H9 (cell line): ENCODE data around the gene ACP3. TPM values are rescaled to one million over a fixed set of nuclear protein-coding genes. Genes with fewer than 3 reads are reported as not detected.

Source experiments
- DNase-seq: peaks from one replicate; pipeline ENCODE4 v3.0.0-alpha.2; 2017
- H2AFZ ChIP-seq: one replicate; pipeline ENCODE4 v1.6.1; 2013; ENCODE audit warnings: mild to moderate bottlenecking, low read length, control low read depth, moderate library complexity
- H2AK5ac ChIP-seq: 2 replicates; pipeline ENCODE4 v1.6.1; 2013; ENCODE audit warnings: low read length, control low read depth, mixed read lengths; ENCODE audit not compliant: insufficient read length
- H2BK120ac ChIP-seq: one replicate; pipeline ENCODE4 v1.6.1; 2013; ENCODE audit warnings: low read depth, mild to moderate bottlenecking, low read length, control low read depth, inconsistent platforms; ENCODE audit not compliant: poor library complexity, severe bottlenecking
- H2BK12ac ChIP-seq: 2 replicates; pipeline ENCODE4 v1.6.1; 2013; ENCODE audit warnings: low read length, control low read depth, mixed read lengths, low read depth; ENCODE audit not compliant: insufficient read length
- H2BK15ac ChIP-seq: 2 replicates; pipeline ENCODE4 v1.6.1; 2013; ENCODE audit warnings: low read depth, low read length, control low read depth
- H2BK20ac ChIP-seq: one replicate; pipeline ENCODE4 v1.6.1; 2013; ENCODE audit warnings: low read depth, mild to moderate bottlenecking, low read length, control low read depth, inconsistent platforms; ENCODE audit not compliant: poor library complexity, severe bottlenecking
- H2BK5ac ChIP-seq: 2 replicates; pipeline ENCODE4 v1.6.1; 2013; ENCODE audit warnings: low read length, control low read depth, mixed read lengths; ENCODE audit not compliant: insufficient read length
- H3K14ac ChIP-seq: 2 replicates; pipeline ENCODE4 v1.6.1; 2013; ENCODE audit warnings: low read length, control low read depth; ENCODE audit not compliant: insufficient read depth
- H3K18ac ChIP-seq: 2 replicates; pipeline ENCODE4 v1.6.1; 2013; ENCODE audit warnings: low read depth, mild to moderate bottlenecking, mixed read lengths, low read length, control low read depth; ENCODE audit not compliant: insufficient read length
- H3K23ac ChIP-seq: 2 replicates; pipeline ENCODE4 v1.6.1; 2013; ENCODE audit warnings: low read length, control low read depth, mixed read lengths, low read depth; ENCODE audit not compliant: insufficient read length
- H3K23me2 ChIP-seq: 2 replicates; pipeline ENCODE4 v1.6.1; 2013; ENCODE audit warnings: low read depth, mild to moderate bottlenecking, mixed read lengths, low read length, control low read depth; ENCODE audit not compliant: insufficient read length, poor library complexity, severe bottlenecking
- H3K27ac ChIP-seq: 2 replicates; pipeline ENCODE4 v1.5.1; 2013; ENCODE audit warnings: low read length, control low read depth, mixed read lengths, low read depth; ENCODE audit not compliant: insufficient read length
- H3K27me3 ChIP-seq: 2 replicates; pipeline ENCODE4 v1.6.1; 2013; ENCODE audit warnings: low read length, control low read depth, inconsistent platforms; ENCODE audit not compliant: insufficient read depth
- H3K4ac ChIP-seq: 2 replicates; pipeline ENCODE4 v1.6.1; 2013; ENCODE audit warnings: low read depth, mild to moderate bottlenecking, control low read depth, inconsistent platforms, low read length, moderate library complexity
- H3K4me1 ChIP-seq: 2 replicates; pipeline ENCODE4 v1.6.1; 2013; ENCODE audit warnings: low read length, control low read depth, inconsistent platforms; ENCODE audit not compliant: insufficient read depth
- H3K4me2 ChIP-seq: 2 replicates; pipeline ENCODE4 v1.6.1; 2013; ENCODE audit warnings: low read length, control low read depth, mixed read lengths; ENCODE audit not compliant: insufficient read length, insufficient read depth
- H3K56ac ChIP-seq: 2 replicates; pipeline ENCODE4 v1.6.1; 2013; ENCODE audit warnings: low read depth, mild to moderate bottlenecking, mixed read lengths, low read length, control low read depth; ENCODE audit not compliant: insufficient read length
- H3K79me1 ChIP-seq: 2 replicates; pipeline ENCODE4 v1.6.1; 2013; ENCODE audit warnings: low read depth, mild to moderate bottlenecking, moderate library complexity, low read length, control low read depth, inconsistent platforms; ENCODE audit not compliant: insufficient read depth, poor library complexity, severe bottlenecking
- H3K79me2 ChIP-seq: 2 replicates; pipeline ENCODE4 v1.6.1; 2013; ENCODE audit warnings: low read length, control low read depth, inconsistent platforms; ENCODE audit not compliant: insufficient read depth
- H3K9ac ChIP-seq: 2 replicates; pipeline ENCODE4 v1.6.1; 2013; ENCODE audit warnings: low read length, control low read depth, mixed read lengths; ENCODE audit not compliant: insufficient read length; ENCODE audit errors: extremely low read depth
- H3K9me3 ChIP-seq: one replicate; pipeline ENCODE4 v1.6.1; 2013; ENCODE audit warnings: low read depth, low read length, inconsistent platforms; ENCODE audit not compliant: control insufficient read depth
- H3T11ph ChIP-seq: one replicate; pipeline ENCODE4 v1.6.1; 2013; ENCODE audit warnings: mild to moderate bottlenecking, low read length, control low read depth, inconsistent platforms
- H4K20me1 ChIP-seq: one replicate; pipeline ENCODE4 v1.6.1; 2013; ENCODE audit not compliant: control insufficient read depth, insufficient read length, insufficient read depth
- H4K5ac ChIP-seq: 2 replicates; pipeline ENCODE4 v1.6.1; 2013; ENCODE audit warnings: low read depth, mild to moderate bottlenecking, mixed read lengths, low read length, control low read depth; ENCODE audit not compliant: insufficient read length
- H4K8ac ChIP-seq: replicated peaks from 2 replicates; pipeline ENCODE4 v1.6.1; 2013; ENCODE audit warnings: low read length, control low read depth, mixed read lengths, low read depth; ENCODE audit not compliant: insufficient read length
- H4K91ac ChIP-seq: 2 replicates; pipeline ENCODE4 v1.6.1; 2013; ENCODE audit warnings: low read depth, mild to moderate bottlenecking, moderate library complexity, mixed read lengths, low read length, control low read depth; ENCODE audit not compliant: insufficient read length
- H3K27ac Mint-ChIP-seq, 3 experiments: 2 replicates in 2 of 3; 3 replicates in 1 of 3; pipeline ENCODE4 v1.8.0; 2020 to 2021; ENCODE audit warnings: mixed read lengths in 3 of 3, mild to moderate bottlenecking in 1 of 3, moderate library complexity in 1 of 3
- H3K27me3 Mint-ChIP-seq: 2 replicates; pipeline ENCODE4 v1.8.0; 2021; ENCODE audit warnings: low read depth, mild to moderate bottlenecking, moderate library complexity, mixed read lengths
- H3K36me3 Mint-ChIP-seq, 3 experiments: 2 replicates in 2 of 3; 3 replicates in 1 of 3; pipeline ENCODE4 v1.8.0; 2020 to 2021; ENCODE audit warnings: low read depth in 3 of 3, mixed read lengths in 3 of 3; ENCODE audit not compliant: insufficient read depth in 1 of 3
- H3K4me1 Mint-ChIP-seq, 2 experiments: 2 replicates each; pipeline ENCODE4 v1.8.0; 2020; ENCODE audit warnings: mixed read lengths in 2 of 2
- H3K4me3 Mint-ChIP-seq, 2 experiments: 2 replicates in 1 of 2; 3 replicates in 1 of 2; pipeline ENCODE4 v1.8.0; 2020 to 2021; ENCODE audit warnings: mild to moderate bottlenecking in 2 of 2, mixed read lengths in 2 of 2, moderate library complexity in 1 of 2
- H3K9me3 Mint-ChIP-seq, 2 experiments: 2 replicates in 1 of 2; 3 replicates in 1 of 2; pipeline ENCODE4 v1.8.0; 2020; ENCODE audit warnings: mild to moderate bottlenecking in 2 of 2, mixed read lengths in 2 of 2, moderate library complexity in 1 of 2
- WGBS: extraction: QIAGEN DNeasy Blood & Tissue Kit; methylation state at CpG from one replicate; pipeline ENCODE4 v1.1.7; 2013; ENCODE audit warnings: missing lambda C conversion rate, low lambda C conversion rate, mixed read lengths; ENCODE audit not compliant: insufficient read length; ENCODE audit errors: extremely low coverage; 5-methylcytosine and 5-hydroxymethylcytosine counted together
- total RNA-seq: library from RNA; stranded (reverse); gene quantifications from 2 replicates; pipeline ENCODE4 v1.2.1, GENCODE V29; 2021
- TF ChIP-seq, protein P1 (sequence below): fragments of 200-600 bp; sonication (generic); conservative IDR thresholded peaks from 3 replicates; pipeline ENCODE4 v1.8.0; 2021; ENCODE audit warnings: antibody characterized with exemption, mild to moderate bottlenecking

Gene ACP3
- total RNA-seq, 1 experiment from 2014 or later, result 0.17 TPM

DNA sequence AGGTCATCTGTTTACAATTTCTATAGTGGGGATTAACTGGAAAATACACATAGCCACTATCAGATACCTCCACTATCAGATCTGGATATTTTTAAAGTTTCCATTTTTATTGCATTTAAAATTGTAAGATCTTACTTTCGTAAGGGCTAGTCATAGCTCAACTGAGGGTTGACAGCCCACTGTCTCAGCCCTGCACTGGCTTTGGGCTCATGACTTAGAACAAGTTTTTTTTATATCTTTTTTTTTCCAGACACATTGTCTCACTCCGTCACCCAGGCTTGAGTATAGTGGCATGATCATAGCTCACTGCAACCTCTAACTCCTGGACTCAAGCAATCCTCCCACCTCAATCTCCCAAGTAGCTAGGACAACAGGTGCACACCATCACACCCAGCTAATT lies 51.3 kb downstream of the ACP3 start:
- Mint-ChIP-seq H3K27me3 (no peaks in the 10 kb centered on the region), H3K9me3 (peaks cover 0 to 3% of the 10 kb centered on the region in 2 experiments; a peak in 2 of 5 replicates), H3K4me1 (no peaks in the 10 kb centered on the region), H3K36me3 (no peaks in the 10 kb centered on the region), H3K4me3 (no peak overlapping the region), H3K27ac (no peak overlapping the region)
- no peak overlapping the region for H3K56ac ChIP-seq
- H3K27me3 ChIP-seq, result no peaks in the 10 kb centered on the region
- H4K5ac ChIP-seq, result no peak overlapping the region
- no peak overlapping the region for H3T11ph ChIP-seq
- no peak overlapping the region for H3K23ac ChIP-seq
- H2BK15ac ChIP-seq, result no peak overlapping the region
- H4K20me1 ChIP-seq, result no peaks in the 10 kb centered on the region
- no peak overlapping the region for H3K18ac ChIP-seq
- H3K4me1 ChIP-seq, result no peaks in the 10 kb centered on the region
- no peak overlapping the region for H2BK12ac ChIP-seq
- TF ChIP-seq, protein P1, sequence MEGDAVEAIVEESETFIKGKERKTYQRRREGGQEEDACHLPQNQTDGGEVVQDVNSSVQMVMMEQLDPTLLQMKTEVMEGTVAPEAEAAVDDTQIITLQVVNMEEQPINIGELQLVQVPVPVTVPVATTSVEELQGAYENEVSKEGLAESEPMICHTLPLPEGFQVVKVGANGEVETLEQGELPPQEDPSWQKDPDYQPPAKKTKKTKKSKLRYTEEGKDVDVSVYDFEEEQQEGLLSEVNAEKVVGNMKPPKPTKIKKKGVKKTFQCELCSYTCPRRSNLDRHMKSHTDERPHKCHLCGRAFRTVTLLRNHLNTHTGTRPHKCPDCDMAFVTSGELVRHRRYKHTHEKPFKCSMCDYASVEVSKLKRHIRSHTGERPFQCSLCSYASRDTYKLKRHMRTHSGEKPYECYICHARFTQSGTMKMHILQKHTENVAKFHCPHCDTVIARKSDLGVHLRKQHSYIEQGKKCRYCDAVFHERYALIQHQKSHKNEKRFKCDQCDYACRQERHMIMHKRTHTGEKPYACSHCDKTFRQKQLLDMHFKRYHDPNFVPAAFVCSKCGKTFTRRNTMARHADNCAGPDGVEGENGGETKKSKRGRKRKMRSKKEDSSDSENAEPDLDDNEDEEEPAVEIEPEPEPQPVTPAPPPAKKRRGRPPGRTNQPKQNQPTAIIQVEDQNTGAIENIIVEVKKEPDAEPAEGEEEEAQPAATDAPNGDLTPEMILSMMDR, result no peak
- no peak for DNase-seq
- H2BK120ac ChIP-seq, result no peak overlapping the region
- H4K8ac ChIP-seq, result no peak overlapping the region
- H3K4ac ChIP-seq, result no peak overlapping the region
- no peaks in the 10 kb centered on the region for H3K79me2 ChIP-seq
- H2BK5ac ChIP-seq, result no peak overlapping the region
- H3K9me3 ChIP-seq, result no peaks in the 10 kb centered on the region
- no peak overlapping the region for H3K4me2 ChIP-seq
- H3K27ac ChIP-seq, result no peak overlapping the region
- no peak overlapping the region for H3K14ac ChIP-seq
- WGBS, result no CpG with 5 or more reads among the region's 2 CpGs
- H2AFZ ChIP-seq, result no peak overlapping the region
- no peak overlapping the region for H4K91ac ChIP-seq
- H3K23me2 ChIP-seq, result no peaks in the 10 kb centered on the region
- no peaks in the 10 kb centered on the region for H3K79me1 ChIP-seq
- H3K9ac ChIP-seq, result no peak overlapping the region
- no peak overlapping the region for H2BK20ac ChIP-seq
- no peak overlapping the region for H2AK5ac ChIP-seq
